Mucosa of stomach (tissue), 1 donor: ENCODE data around the gene SLC39A2.

Source experiments
- H3K27me3 ChIP-seq: one replicate; pipeline ENCODE4 v1.7.0; 2013; ENCODE audit warnings: mild to moderate bottlenecking, low read length; ENCODE audit not compliant: control insufficient read depth, insufficient read depth
- H3K36me3 ChIP-seq: one replicate; pipeline ENCODE4 v1.7.0; 2013; ENCODE audit warnings: low read length; ENCODE audit not compliant: control insufficient read depth, insufficient read depth
- H3K4me1 ChIP-seq: one replicate; pipeline ENCODE4 v1.7.0; 2013; ENCODE audit warnings: mild to moderate bottlenecking, low read length; ENCODE audit not compliant: control insufficient read depth, insufficient read depth
- H3K4me3 ChIP-seq: one replicate; pipeline ENCODE4 v1.7.0; 2013; ENCODE audit warnings: low read length
- H3K9ac ChIP-seq: one replicate; pipeline ENCODE4 v1.7.0; 2013; ENCODE audit warnings: mild to moderate bottlenecking, low read length, moderate library complexity
- H3K9me3 ChIP-seq: one replicate; pipeline ENCODE4 v1.7.0; 2013; ENCODE audit warnings: mild to moderate bottlenecking, low read length, moderate library complexity; ENCODE audit not compliant: control insufficient read depth
- donor health status: Pancreatic carcinoma.

The SLC39A2 gene

GRCh38 chr14:21043974-21044618 lies 45.0 kb downstream of the SLC39A2 start:
- H3K4me1 ChIP-seq = peaks cover 29% of the 10 kb centered on the region
- no peaks in the 10 kb centered on the region for H3K9me3 ChIP-seq
- H3K9ac ChIP-seq = no peak overlapping the region
- H3K27me3 ChIP-seq = no peaks in the 10 kb centered on the region
- no peaks in the 10 kb centered on the region for H3K36me3 ChIP-seq
- H3K4me3 ChIP-seq = no peak overlapping the region

GRCh38 chr14:21047378-21047781 lies 48.3 kb downstream of the SLC39A2 start:
- Histone ChIP-seq H3K4me1 (peaks cover 21% of the 10 kb centered on the region), H3K9ac (no peak overlapping the region), H3K9me3 (no peaks in the 10 kb centered on the region), H3K4me3 (no peak overlapping the region), H3K36me3 (no peaks in the 10 kb centered on the region), H3K27me3 (no peaks in the 10 kb centered on the region)

- Histone ChIP-seq H3K36me3 (no peaks in the 10 kb centered on the region), H3K9me3 (no peaks in the 10 kb centered on the region), H3K9ac (no peak overlapping the region), H3K4me1 (peaks cover 17% of the 10 kb centered on the region), H3K27me3 (no peaks in the 10 kb centered on the region), H3K4me3 (no peak overlapping the region)
Measured at GRCh38 chr14:21048638-21049037, 49.5 kb downstream of the SLC39A2 start.

- H3K4me1 ChIP-seq = peaks cover 23% of the 10 kb centered on the region
Measured at GRCh38 chr14:21049271-21049673, 50.2 kb downstream of the SLC39A2 start.

GRCh38 chr14:21050597-21050996 lies 51.5 kb downstream of the SLC39A2 start:
- H3K36me3 ChIP-seq = no peaks in the 10 kb centered on the region
- no peaks in the 10 kb centered on the region for H3K9me3 ChIP-seq
- no peak overlapping the region for H3K9ac ChIP-seq
- H3K27me3 ChIP-seq = no peaks in the 10 kb centered on the region
- no peak overlapping the region for H3K4me3 ChIP-seq
- peaks cover 33% of the 10 kb centered on the region for H3K4me1 ChIP-seq

More at GRCh38 chr14:21049271-21049673, 50.2 kb downstream of the SLC39A2 start:
- no peak overlapping the region for H3K4me3 ChIP-seq
- H3K27me3 ChIP-seq = no peaks in the 10 kb centered on the region
- no peaks in the 10 kb centered on the region for H3K9me3 ChIP-seq
- no peak overlapping the region for H3K9ac ChIP-seq
- no peaks in the 10 kb centered on the region for H3K36me3 ChIP-seq
